ENCODE data around the gene FOXRED2.
A peak's percentile ranks its signal among the peaks of the same experiment; 100 is the strongest.

The FOXRED2 gene

DNA sequence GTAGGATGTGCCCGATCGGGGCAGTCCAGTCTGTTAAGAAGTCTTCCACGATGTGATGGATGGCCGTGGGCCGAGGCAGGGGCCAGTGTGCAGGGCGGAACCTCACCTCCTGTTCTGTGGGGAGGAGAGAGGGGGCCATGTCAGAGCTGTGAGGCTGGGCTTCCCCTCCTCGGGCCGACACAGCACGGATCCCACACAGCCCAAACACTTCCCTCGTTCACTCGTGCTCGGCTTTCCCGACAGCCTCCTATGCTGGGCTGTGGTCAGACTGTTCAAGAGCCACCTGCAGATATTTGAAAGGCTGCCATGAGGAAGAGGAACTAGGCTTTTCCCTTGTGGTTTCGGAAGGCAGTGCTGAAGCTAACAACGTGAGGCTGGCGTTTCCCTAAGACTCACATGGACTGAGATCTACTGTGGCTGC lies 13.1 kb downstream of the FOXRED2 start:
- H3K9me2 ChIP-seq (ENCODE audit: low read depth, low read length), result no peaks in the 10 kb centered on the region
- H4K20me1 ChIP-seq (ENCODE audit: insufficient read depth, low read length), result no peaks in the 10 kb centered on the region
- peak overlapping the region; percentile 38; the same call in 1 of the 2 replicates for H3K9ac ChIP-seq (ENCODE audit: low read length)
- no peaks in the 10 kb centered on the region for H3K27me3 ChIP-seq (ENCODE audit: insufficient read depth, low read length)
- no peaks in the 10 kb centered on the region for H3K9me3 ChIP-seq (ENCODE audit: low read length)
- H3K79me2 ChIP-seq (ENCODE audit: insufficient read depth, low read length), result no peaks in the 10 kb centered on the region
- no peak overlapping the region for H3K4me3 ChIP-seq (ENCODE audit: low read depth, low read length, poor library complexity, severe bottlenecking)
- H2AFZ ChIP-seq (ENCODE audit: low read length), result no peak overlapping the region
- H3K4me2 ChIP-seq (ENCODE audit: low read length), result peak overlapping the region; percentile 45
- peak overlapping the region; percentile 75 for H3K27ac ChIP-seq (ENCODE audit: low read depth, low read length, poor library complexity, severe bottlenecking)
- H3K36me3 ChIP-seq (ENCODE audit: insufficient read depth, low read length), result peaks cover 66% of the 10 kb centered on the region
- TF ChIP-seq EZH2 (IDR thresholded peaks at IDR 0.05; ENCODE audit: borderline replicate concordance, low read length), result no peak
- TF ChIP-seq, protein P1, sequence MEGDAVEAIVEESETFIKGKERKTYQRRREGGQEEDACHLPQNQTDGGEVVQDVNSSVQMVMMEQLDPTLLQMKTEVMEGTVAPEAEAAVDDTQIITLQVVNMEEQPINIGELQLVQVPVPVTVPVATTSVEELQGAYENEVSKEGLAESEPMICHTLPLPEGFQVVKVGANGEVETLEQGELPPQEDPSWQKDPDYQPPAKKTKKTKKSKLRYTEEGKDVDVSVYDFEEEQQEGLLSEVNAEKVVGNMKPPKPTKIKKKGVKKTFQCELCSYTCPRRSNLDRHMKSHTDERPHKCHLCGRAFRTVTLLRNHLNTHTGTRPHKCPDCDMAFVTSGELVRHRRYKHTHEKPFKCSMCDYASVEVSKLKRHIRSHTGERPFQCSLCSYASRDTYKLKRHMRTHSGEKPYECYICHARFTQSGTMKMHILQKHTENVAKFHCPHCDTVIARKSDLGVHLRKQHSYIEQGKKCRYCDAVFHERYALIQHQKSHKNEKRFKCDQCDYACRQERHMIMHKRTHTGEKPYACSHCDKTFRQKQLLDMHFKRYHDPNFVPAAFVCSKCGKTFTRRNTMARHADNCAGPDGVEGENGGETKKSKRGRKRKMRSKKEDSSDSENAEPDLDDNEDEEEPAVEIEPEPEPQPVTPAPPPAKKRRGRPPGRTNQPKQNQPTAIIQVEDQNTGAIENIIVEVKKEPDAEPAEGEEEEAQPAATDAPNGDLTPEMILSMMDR (IDR thresholded peaks at IDR 0.05; ENCODE audit: low read length), result no peak
- peaks cover 22% of the 10 kb centered on the region for H3K4me1 ChIP-seq (ENCODE audit: insufficient read depth, low read length, severe bottlenecking)
- H3F3A ChIP-seq (ENCODE audit: insufficient read depth, low read length), result no peaks in the 10 kb centered on the region

DNA sequence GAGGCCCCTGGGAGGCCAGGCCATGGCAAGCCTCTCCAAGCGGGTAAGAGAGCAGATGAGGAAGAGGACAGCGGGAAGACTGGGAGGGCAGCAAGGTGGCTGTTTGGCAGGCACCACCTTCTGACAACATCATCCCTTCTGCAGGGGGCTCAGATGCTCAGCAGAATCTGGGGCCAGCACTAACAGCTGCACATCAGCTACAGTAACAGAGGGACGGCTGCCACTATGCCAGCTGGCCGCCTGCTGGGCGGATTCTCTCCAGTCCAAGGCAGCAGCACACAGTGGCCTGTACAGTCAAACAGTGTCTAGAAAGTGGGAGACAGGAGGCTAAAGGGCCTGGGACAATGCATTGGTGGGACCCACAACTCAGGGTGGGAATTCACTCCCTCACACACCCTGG lies 14.7 kb downstream of the FOXRED2 start:
- Histone ChIP-seq H4K20me1 (ENCODE audit: insufficient read depth, low read length) (no peaks in the 10 kb centered on the region), H3K4me3 (ENCODE audit: low read depth, low read length, poor library complexity, severe bottlenecking) (no peak overlapping the region), H3K27me3 (ENCODE audit: insufficient read depth, low read length) (no peaks in the 10 kb centered on the region), H3K9ac (ENCODE audit: low read length) (no peak overlapping the region), H3K36me3 (ENCODE audit: insufficient read depth, low read length) (peaks cover 71% of the 10 kb centered on the region), H3K9me2 (ENCODE audit: low read depth, low read length) (no peaks in the 10 kb centered on the region), H3K79me2 (ENCODE audit: insufficient read depth, low read length) (no peaks in the 10 kb centered on the region), H3K9me3 (ENCODE audit: low read length) (no peaks in the 10 kb centered on the region; the same call in 1 of the 2 replicates), H3K4me2 (ENCODE audit: low read length) (no peak overlapping the region), H3F3A (ENCODE audit: insufficient read depth, low read length) (no peaks in the 10 kb centered on the region), H2AFZ (ENCODE audit: low read length) (no peak overlapping the region), H3K4me1 (ENCODE audit: insufficient read depth, low read length, severe bottlenecking) (peaks cover 22% of the 10 kb centered on the region), H3K27ac (ENCODE audit: low read depth, low read length, poor library complexity, severe bottlenecking) (peak overlapping the region; percentile 43)
- no peak for TF ChIP-seq EZH2 (IDR thresholded peaks at IDR 0.05; ENCODE audit: borderline replicate concordance, low read length)
- TF ChIP-seq, protein P1 (IDR thresholded peaks at IDR 0.05; ENCODE audit: low read length), result no peak

DNA sequence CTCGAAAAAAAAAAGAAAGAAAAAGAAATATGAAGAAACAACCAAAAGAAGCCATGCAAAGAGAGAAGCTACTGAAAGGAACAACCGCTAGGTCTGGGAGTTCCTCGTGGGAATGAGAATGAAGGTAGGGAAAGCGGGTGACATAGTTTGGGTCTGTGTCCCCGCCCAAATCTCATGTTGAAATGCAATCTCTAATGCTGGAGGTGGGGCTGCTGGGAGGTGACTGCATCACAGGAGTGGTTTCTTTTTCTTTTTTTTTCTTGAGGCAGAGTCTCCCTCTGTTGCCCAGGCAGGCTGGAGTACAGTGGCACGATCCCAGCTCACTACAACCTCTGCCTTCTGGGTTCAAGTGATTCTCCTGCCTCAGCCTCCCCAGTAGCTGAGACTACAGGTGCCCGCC lies 15.7 kb downstream of the FOXRED2 start:
- Histone ChIP-seq H3K27me3 (ENCODE audit: insufficient read depth, low read length) (no peaks in the 10 kb centered on the region), H2AFZ (ENCODE audit: low read length) (no peak overlapping the region), H4K20me1 (ENCODE audit: insufficient read depth, low read length) (no peaks in the 10 kb centered on the region), H3K9ac (ENCODE audit: low read length) (no peak overlapping the region), H3K4me2 (ENCODE audit: low read length) (no peak overlapping the region), H3K36me3 (ENCODE audit: insufficient read depth, low read length) (peaks cover 74% of the 10 kb centered on the region), H3K79me2 (ENCODE audit: insufficient read depth, low read length) (no peaks in the 10 kb centered on the region), H3K4me1 (ENCODE audit: insufficient read depth, low read length, severe bottlenecking) (peaks cover 22% of the 10 kb centered on the region), H3K9me3 (ENCODE audit: low read length) (peaks cover 4% of the 10 kb centered on the region; the same call in 1 of the 2 replicates), H3K27ac (ENCODE audit: low read depth, low read length, poor library complexity, severe bottlenecking) (no peak overlapping the region), H3F3A (ENCODE audit: insufficient read depth, low read length) (no peaks in the 10 kb centered on the region), H3K9me2 (ENCODE audit: low read depth, low read length) (no peaks in the 10 kb centered on the region), H3K4me3 (ENCODE audit: low read depth, low read length, poor library complexity, severe bottlenecking) (no peak overlapping the region)
- TF ChIP-seq, protein P1 (IDR thresholded peaks at IDR 0.05; ENCODE audit: low read length), result no peak

All from OCI-LY1 (cell line).